Measurements from ENCODE around the gene PAGE5. TPM values are rescaled to one million over a fixed set of nuclear protein-coding genes. Genes with fewer than 3 reads are reported as not detected.

PAGE5 gene, protein sequence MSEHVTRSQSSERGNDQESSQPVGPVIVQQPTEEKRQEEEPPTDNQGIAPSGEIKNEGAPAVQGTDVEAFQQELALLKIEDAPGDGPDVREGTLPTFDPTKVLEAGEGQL
- polyA plus RNA-seq (ENCODE audit: insufficient read length in 4 of 4) = not detected

DNA sequence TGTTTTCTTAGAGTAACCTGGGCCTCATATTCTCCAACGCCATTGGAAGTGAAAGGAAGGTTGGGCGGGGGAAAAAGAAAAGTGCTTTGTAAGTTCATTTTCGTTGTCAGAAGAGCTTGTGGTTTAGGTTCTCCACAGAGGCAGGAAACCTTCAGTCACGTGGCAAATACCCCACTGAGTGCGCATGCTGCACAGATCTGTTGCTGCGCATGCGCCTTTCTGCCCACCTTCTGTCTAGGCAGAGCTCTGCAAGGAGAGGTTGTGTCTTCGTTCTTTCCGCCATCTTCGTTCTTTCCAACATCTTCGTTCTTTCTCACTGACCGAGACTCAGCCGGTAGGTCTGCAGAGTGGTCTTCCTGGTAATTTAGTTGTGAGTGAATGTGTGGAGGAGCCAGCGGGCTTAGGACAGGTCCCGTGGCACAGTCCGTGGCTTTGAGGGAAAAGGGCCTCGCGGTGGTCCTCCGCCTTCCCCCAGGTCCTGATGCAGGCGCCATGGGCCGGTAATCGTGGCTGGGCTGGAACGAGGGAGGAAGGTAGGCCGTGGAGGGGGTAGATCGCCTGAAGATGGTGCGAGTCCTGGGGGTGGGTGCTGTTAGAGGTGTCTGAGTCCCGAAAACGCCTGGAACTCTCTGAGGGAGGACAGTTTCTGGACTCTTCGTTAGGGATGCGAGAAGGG is at the start of gene PAGE5:
PAGE5 (plus strand) TSS at position 228 of the 676 bp plus-strand sequence. CDS start 1,037 bp downstream, outside the sequence.
- no peak for DNase-seq (ENCODE audit: low read depth in 4 of 4, low spot score in 2 of 4)

- DNase-seq (ENCODE audit: low read depth in 4 of 4, low spot score in 2 of 4) = no peak
These were observed 32.9 kb upstream of the PAGE5 start for GRCh38 chrX:55187281-55187680.

DNA sequence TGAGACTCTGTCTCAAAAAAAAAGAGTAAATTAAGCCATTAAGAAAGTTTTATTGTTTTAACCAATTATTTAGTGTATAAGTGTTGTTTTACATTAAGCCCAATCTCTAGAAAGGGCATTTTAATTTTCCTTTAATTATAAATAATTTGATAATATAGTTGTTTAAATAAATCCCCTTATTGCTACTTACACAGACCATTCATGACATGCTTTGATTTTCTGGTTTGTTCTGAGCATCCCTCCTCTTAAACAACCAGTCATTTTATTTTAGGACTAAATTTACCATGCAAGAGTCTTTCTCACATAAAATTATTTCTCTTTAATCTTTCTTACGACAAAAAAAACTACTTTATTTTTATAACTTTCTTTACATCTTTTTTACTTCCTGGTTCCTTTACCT is 23.5 kb upstream of the PAGE5 start:
- DNase-seq (ENCODE audit: low read depth in 4 of 4, low spot score in 2 of 4) = no peak

DNA sequence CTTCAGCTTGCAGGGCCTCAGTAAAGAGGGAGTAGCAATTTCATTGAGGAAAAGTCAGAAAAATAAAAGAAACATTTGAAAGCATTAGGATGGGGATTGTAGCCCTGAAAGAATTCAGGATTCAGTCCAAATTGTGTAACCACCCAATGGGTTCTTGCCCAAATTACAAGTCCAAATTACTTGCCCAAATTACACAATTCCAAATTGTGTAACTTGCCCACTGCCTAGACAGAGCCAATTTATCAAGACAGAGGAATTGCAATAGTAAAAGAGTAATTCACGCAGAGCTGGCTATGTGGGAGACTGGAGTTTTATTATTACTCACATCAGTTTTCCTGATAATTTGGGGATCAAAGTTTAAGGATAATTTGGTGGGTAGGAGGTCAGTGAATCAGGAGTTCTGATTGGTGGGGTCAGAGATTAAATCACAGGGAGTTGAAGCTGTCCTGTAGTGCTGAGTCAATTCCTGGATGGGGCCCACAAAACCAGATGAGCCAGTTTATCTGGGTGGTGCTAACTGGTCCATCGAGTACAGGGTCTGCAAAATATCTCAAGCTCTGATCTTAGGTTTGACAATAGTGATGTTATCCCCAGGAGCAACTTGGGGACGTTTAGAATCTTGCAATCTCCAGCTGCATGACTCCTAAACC is 18.1 kb upstream of the PAGE5 start:
- no peak for DNase-seq (ENCODE audit: low read depth in 4 of 4, low spot score in 2 of 4)

DNA sequence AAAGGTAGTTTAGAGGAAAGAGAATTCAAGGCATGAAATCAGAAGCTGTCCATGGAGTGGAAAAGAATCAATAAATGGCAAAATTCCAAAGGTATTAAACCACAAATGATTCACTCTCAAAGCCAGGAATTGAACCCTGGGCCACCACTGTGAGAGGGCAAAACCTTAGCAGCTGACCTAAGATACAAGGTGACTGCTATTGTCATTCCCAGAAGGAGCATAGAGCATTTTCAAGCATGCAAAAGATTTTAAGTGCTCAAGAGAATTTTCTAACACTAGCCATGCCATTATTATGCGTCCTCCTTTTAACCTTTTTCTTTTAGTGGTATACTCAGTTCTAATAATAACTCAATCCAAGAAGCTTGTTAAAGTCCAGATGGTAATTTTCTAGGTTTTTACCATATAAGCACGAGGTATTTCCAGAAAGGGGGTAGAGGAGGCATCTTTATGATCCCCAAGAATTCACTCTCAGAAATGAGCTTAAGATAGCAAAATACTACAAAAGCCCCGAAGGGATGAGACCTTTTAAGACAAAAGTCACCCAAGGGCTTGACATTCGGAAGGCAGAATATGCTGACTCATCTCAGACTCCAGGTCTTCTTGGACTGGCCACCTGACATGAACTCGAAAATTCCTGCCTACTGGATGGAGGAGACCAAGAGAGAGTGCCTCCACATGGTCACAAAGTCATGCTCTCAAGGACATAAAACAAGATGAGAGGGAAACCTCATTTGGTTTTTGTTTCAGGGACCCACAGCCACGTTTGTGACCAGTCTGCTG is 13.8 kb upstream of the PAGE5 start:
- DNase-seq (ENCODE audit: low read depth in 4 of 4, low spot score in 2 of 4) = no peak

DNA sequence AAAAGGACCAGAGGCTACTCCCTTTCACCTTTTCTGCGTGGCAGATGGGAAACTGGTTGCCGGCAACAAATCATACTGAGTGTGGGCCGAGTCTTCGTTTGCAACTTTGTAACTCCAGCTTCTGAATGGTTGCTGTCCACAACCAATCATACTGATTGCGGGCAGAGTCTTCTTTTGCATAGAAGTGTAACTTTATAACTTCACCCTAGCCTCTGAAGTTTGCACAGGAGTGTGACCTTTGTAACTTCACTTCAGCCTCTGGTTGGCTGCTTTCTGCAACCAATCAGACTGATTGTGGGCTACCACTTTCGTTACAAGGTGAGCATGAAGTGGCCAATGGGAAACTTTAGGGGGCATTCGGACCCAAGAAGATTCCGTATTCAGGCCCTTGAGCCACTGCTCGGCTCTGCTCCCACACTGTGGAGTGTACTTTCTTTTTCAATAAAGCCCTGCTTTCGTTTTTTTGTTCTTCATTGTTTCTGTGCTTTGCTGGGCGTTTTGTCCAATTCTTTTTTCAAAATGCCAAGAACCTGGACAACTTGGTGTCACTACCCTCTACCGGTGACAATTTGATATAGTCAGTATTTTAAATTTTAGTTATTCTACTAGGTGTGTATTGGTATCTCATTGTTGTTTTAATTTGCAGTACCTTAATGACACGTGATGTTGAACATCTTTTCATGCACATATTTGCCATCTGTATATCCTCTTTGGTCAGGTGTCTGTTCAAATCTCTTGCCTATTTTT is 9.0 kb upstream of the PAGE5 start:
- DNase-seq (ENCODE audit: low read depth in 4 of 4, low spot score in 2 of 4) = no peak

DNA sequence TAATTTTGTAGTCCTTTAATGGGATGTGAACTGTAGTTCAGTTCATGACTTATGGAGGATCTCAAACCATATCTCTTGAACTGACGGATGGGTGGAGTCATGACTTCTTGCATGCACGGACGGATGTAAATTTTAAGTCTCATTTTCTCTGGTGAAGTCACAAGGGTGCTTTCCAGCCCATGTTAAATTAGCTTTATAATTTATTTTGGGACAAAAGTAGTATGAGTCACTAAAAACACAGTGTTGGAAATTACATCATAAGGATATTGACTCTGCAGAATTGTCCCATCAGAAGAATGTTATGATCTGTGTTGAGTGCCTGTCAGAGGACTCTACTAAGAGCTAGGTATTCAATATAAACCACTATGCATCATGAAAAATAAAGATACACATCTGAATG is 6.8 kb upstream of the PAGE5 start:
- DNase-seq (ENCODE audit: low read depth in 4 of 4, low spot score in 2 of 4) = no peak

- peak in 3 of 4 donors; percentile 0 to 23 (median 12) for DNase-seq (ENCODE audit: low read depth in 4 of 4, low spot score in 2 of 4)
These were observed 20.7 kb downstream of the PAGE5 start for GRCh38 chrX:55240788-55241340.

GRCh38 chrX:55253528-55253927 is 33.4 kb downstream of the PAGE5 start:
- no peak for DNase-seq (ENCODE audit: low read depth in 4 of 4, low spot score in 2 of 4)

DNA sequence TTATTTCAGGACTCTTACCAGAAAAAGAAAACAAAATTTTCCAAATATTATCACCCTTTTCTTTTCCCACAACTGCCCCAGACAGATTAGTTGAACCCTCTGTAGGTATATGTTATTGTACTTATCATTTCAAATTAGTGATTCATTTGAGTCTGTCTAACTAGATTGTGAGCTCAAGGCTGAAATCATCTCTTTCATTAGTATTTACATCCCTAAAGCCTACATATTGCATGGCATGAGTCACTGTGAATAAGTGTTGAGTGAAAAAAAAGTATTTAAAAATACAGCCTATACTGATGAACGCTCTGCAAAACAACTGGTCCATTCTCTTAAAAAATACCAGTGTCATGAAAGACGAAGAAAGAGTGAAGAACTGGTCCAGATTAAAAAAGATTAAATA is 40.7 kb downstream of the PAGE5 start:
- no peak for DNase-seq (ENCODE audit: low read depth in 4 of 4, low spot score in 2 of 4)

GRCh38 chrX:55264816-55265215 is 44.7 kb downstream of the PAGE5 start, which contains the start of gene PAGE3:
Gene PAGE3, minus strand, starts transcription at chrX:55264916. Its CDS starts 1,013 bp downstream, at chrX:55263903.
- DNase-seq (ENCODE audit: low read depth in 4 of 4, low spot score in 2 of 4) = no peak

Other genes with a start within 250 kb of the PAGE5 start
- under 1 TPM; 0.43 to 0.72 (median 0.63) TPM for gene PFKFB1, start 226.2 kb upstream of the PAGE5 start, polyA plus RNA-seq (ENCODE audit: insufficient read length in 4 of 4)
- 10 to 100 TPM; 15.7 to 18.7 (median 16.5) TPM for gene APEX2, start 220.0 kb upstream of the PAGE5 start, polyA plus RNA-seq (ENCODE audit: insufficient read length in 4 of 4)
- gene ALAS2, start 189.4 kb upstream of the PAGE5 start, polyA plus RNA-seq (ENCODE audit: insufficient read length in 4 of 4) = 10 to 100 TPM in 3 of 4 donors, 1 to 10 TPM in 1; 9.3 to 34.8 (median 11.7) TPM
- gene PAGE2B, start 145.3 kb upstream of the PAGE5 start, polyA plus RNA-seq (ENCODE audit: insufficient read length in 4 of 4) = not detected
- gene PAGE2, start 131.3 kb upstream of the PAGE5 start, polyA plus RNA-seq (ENCODE audit: insufficient read length in 4 of 4) = not detected
- gene PAGE3, start 44.6 kb downstream of the PAGE5 start, polyA plus RNA-seq (ENCODE audit: insufficient read length in 4 of 4) = not detected
- gene MAGEH1, start 231.8 kb downstream of the PAGE5 start, polyA plus RNA-seq (ENCODE audit: insufficient read length in 4 of 4) = 10 to 100 TPM; 64.5 to 82.9 (median 69.9) TPM

Measured in left renal cortex interstitium (tissue), 4 donors.